BJ (cell line): ENCODE results near the gene PRKCZ. TPM values are rescaled to one million over a fixed set of nuclear protein-coding genes. Genes with fewer than 3 reads are reported as not detected.

Source experiments
- CTCF ChIA-PET: fragments of 350-600 bp; formaldehyde crosslinking; extraction: SDS; loops from one replicate; lab custom pipeline; 2021; ENCODE audit warnings: antibody characterized with exemption, inconsistent platforms; lab: Yijun Ruan, JAX
- POLR2A ChIA-PET: fragments of 300-600 bp; sonication (Branson Sonifier 250); formaldehyde crosslinking; extraction: SDS; loops from one replicate; lab custom pipeline; 2021; ENCODE audit warnings: antibody characterized with exemption; lab: Charles Lee
- DNase-seq: peaks from one replicate; pipeline ENCODE4 v3.0.0-alpha.2; 2011; ENCODE audit warnings: low read depth
- H3K27me3 ChIP-seq: 2 replicates; pipeline ENCODE4 v1.6.0; 2011; ENCODE audit warnings: low read length; ENCODE audit not compliant: control insufficient read depth, insufficient read depth
- H3K36me3 ChIP-seq: 2 replicates; pipeline ENCODE4 v1.5.1; 2011; ENCODE audit warnings: low read length; ENCODE audit not compliant: control insufficient read depth, insufficient read depth
- H3K4me3 ChIP-seq: 2 replicates; pipeline ENCODE4 v1.5.1; 2011; ENCODE audit warnings: low read depth, mild to moderate bottlenecking, control low read depth, low read length
- CTCF ChIP-seq: IDR thresholded peaks from 2 replicates; pipeline ENCODE4 v1.5.1; 2011; ENCODE audit warnings: low read depth, mild to moderate bottlenecking, control low read depth, inconsistent platforms, low read length, moderate library complexity; ENCODE audit not compliant: insufficient read depth
- polyA plus RNA-seq: library from polyadenylated mRNA; depleted of rRNA; stranded (reverse); fragments of >200 nt; gene quantifications from 2 replicates; pipeline ENCODE4 v1.2.3, GENCODE V29; 2011

The PRKCZ gene
- polyA plus RNA-seq, 1 experiment, result 2.3 TPM

GRCh38 chr1:2170211-2170610 is 120.0 kb downstream of the PRKCZ start:
- no peak for TF ChIP-seq CTCF
- POLR2A ChIA-PET, result no interaction called here
- DNase-seq, result peak; percentile 5

DNA sequence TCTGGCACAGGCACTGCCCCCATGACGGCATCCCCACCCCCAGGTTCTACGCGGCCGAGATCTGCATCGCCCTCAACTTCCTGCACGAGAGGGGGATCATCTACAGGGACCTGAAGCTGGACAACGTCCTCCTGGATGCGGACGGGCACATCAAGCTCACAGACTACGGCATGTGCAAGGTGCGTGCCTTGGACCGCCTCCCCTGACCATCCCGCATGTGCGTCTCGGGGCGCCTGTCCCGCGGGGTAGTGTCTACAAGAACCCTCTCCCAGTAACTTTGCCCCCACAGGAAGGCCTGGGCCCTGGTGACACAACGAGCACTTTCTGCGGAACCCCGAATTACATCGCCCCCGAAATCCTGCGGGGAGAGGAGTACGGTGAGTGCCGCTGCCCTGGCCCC is 121.8 kb downstream of the PRKCZ start:
- H3K4me3 ChIP-seq, result no peak overlapping the region
- ChIA-PET CTCF (interaction anchor here (1.4 to 3.8 kb wide), 2 partner anchors 16 to 39 kb away, joined by 3 to 38 read pairs; no protein-coding TSS in a partner anchor), POLR2A (no interaction called here)
- no peaks in the 10 kb centered on the region for H3K36me3 ChIP-seq
- no peak for DNase-seq
- H3K27me3 ChIP-seq, result no peaks in the 10 kb centered on the region; the same call in 1 of the 2 replicates
- no peak for TF ChIP-seq CTCF

More at GRCh38 chr1:2170211-2170610, 120.0 kb downstream of the PRKCZ start:
- H3K27me3 ChIP-seq, result no peaks in the 10 kb centered on the region; the same call in 1 of the 2 replicates
- H3K36me3 ChIP-seq, result no peaks in the 10 kb centered on the region
- no peak overlapping the region for H3K4me3 ChIP-seq
- CTCF ChIA-PET, result interaction anchor here (0.6 kb wide), 1 partner anchor 30 kb away, joined by 3 read pairs; no protein-coding TSS in a partner anchor

DNA sequence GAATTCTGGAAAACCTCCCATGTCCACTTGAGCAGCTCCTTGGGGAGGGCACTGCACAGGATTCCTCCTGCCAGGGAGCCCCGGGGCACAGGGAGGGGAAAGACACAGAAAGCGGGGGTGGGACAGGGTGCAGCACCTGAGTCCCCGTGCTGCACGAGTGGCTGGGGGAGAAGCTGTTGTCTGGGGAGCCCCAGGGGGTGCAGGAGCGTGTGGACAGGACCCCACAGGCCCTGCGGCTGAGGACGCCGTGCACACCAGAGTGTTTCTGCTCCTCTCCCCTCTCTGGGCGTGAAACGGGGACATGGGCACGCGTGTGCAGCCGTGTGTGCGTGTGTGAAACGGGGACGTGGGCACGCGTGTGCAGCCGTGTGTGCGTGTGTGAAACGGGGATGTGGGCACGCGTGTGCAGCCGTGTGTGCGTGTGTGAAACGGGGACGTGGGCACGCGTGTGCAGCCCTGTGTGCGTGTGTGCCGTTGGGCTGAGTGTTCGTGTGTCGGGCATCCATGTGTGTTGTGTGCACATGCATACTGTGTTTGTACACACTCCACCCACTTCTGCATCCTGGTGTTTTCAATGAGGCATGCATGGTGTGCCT is 122.4 kb downstream of the PRKCZ start:
- DNase-seq, result no peak
- ChIA-PET POLR2A (no interaction called here), CTCF (interaction anchor here (1.4 to 3.8 kb wide), 5 partner anchors 15 to 40 kb away, joined by 3 to 50 read pairs (median 31); no protein-coding TSS in a partner anchor)
- Histone ChIP-seq H3K27me3 (no peaks in the 10 kb centered on the region; the same call in 1 of the 2 replicates), H3K36me3 (no peaks in the 10 kb centered on the region), H3K4me3 (no peak overlapping the region)
- no peak for TF ChIP-seq CTCF

- Histone ChIP-seq H3K4me3 (no peak overlapping the region), H3K36me3 (no peaks in the 10 kb centered on the region), H3K27me3 (no peaks in the 10 kb centered on the region)
- POLR2A ChIA-PET, result interaction anchor here (0.6 kb wide), 1 partner anchor 1215 kb away, joined by 3 read pairs; no protein-coding TSS in a partner anchor
- DNase-seq, result no peak
- CTCF ChIA-PET, result interaction anchor here (0.6 to 3.8 kb wide), 27 partner anchors 9 to 229 kb away, joined by 3 to 50 read pairs (median 7); partner anchors contain the start of gene FAAP20
- no peak for TF ChIP-seq CTCF
These were observed 123.5 kb downstream of the PRKCZ start for GRCh38 chr1:2173546-2174347.
